BLaER1 treated with 17β-estradiol and CSF1 and Interleukin-3, amounts not matched to agents 10 nM and 100 nM (cell line): ENCODE results near the gene FZR1.

ENCODE experiments used
- H3K27ac ChIP-seq, 11 experiments: shearing (Covaris generic); formaldehyde crosslinking; 2 replicates each; pipeline ENCODE4 v1.8.1; 2022
- H3K27me3 ChIP-seq, 11 experiments: shearing (Covaris generic); formaldehyde crosslinking; 2 replicates each; pipeline ENCODE4 v1.8.1; 2022
- H3K36me3 ChIP-seq, 11 experiments: shearing (Covaris generic); formaldehyde crosslinking; 2 replicates each; pipeline ENCODE4 v1.8.1; 2022
- H3K4me1 ChIP-seq, 10 experiments: shearing (Covaris generic); formaldehyde crosslinking; 2 replicates each; pipeline ENCODE4 v1.8.1; 2022
- H3K4me2 ChIP-seq, 11 experiments: shearing (Covaris generic); formaldehyde crosslinking; 2 replicates each; pipeline ENCODE4 v1.8.1; 2022
- H3K4me3 ChIP-seq, 10 experiments: shearing (Covaris generic); formaldehyde crosslinking; 2 replicates each; pipeline ENCODE4 v1.8.1; 2022
- H3K9ac ChIP-seq, 11 experiments: shearing (Covaris generic); formaldehyde crosslinking; 2 replicates each; pipeline ENCODE4 v1.8.1; 2022
- H3K9me3 ChIP-seq, 11 experiments: shearing (Covaris generic); formaldehyde crosslinking; replicated peaks in 1 of 11; 2 replicates each; pipeline ENCODE4 v1.8.1; 2022
- H4K20me1 ChIP-seq, 11 experiments: shearing (Covaris generic); formaldehyde crosslinking; 2 replicates each; pipeline ENCODE4 v1.8.1; 2022
- Cebpa-rat ChIP-seq, 11 experiments: shearing (Covaris generic); IDR thresholded peaks; 2 replicates each; pipeline ENCODE4 v1.8.1; 2022

FZR1 gene

DNA sequence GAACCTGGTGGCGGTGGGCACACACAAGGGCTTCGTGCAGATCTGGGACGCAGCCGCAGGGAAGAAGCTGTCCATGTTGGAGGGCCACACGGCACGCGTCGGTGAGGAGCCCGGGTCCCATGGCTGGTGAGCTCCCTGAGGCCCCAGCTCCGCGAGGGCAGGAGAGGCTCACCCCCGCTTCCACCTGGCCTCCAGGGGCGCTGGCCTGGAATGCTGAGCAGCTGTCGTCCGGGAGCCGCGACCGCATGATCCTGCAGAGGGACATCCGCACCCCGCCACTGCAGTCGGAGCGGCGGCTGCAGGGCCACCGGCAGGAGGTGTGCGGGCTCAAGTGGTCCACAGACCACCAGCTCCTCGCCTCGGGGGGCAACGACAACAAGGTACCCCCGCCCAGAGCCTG is 25.6 kb downstream of the FZR1 start:
- no peak overlapping the region for H3K4me3 ChIP-seq
- H3K4me2 ChIP-seq, result no peak overlapping the region
- H4K20me1 ChIP-seq, result peaks cover 50 to 92% (median 70%) of the 10 kb centered on the region in 11 experiments; a peak in 21 of 22 replicates
- no peak overlapping the region for H3K27ac ChIP-seq
- no peaks in the 10 kb centered on the region for H3K27me3 ChIP-seq
- no peak overlapping the region for H3K9ac ChIP-seq
- peaks cover 8 to 39% (median 36%) of the 10 kb centered on the region in 10 experiments; a peak in 19 of 20 replicates for H3K4me1 ChIP-seq
- peaks cover 62 to 80% (median 70%) of the 10 kb centered on the region in 11 experiments for H3K36me3 ChIP-seq
- TF ChIP-seq Cebpa-rat (IDR thresholded peaks at IDR 0.05), result no peak
- H3K9me3 ChIP-seq, result no peaks in the 10 kb centered on the region

DNA sequence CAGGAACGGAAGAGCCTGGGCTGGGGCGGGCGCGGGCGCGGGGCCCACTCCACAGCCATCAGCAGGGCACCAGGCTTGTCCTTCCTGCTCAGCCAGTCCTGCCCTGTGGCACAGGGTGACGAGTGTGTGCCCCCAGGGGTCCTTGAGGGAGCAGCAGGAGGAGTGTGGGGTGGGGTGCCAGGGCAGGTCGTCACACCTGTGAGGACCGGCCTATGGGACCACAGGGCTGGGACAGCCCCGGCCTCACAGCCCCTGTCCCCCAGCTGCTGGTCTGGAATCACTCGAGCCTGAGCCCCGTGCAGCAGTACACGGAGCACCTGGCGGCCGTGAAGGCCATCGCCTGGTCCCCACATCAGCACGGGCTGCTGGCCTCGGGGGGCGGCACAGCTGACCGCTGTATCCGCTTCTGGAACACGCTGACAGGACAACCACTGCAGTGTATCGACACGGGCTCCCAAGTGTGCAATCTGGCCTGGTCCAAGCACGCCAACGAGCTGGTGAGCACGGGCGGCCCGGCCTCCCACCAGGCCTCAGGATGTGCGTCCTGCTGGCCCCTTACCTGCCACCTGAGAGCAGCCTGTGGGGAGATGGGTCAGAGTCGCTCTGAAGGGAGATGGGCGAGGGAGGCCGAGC is 26.2 kb downstream of the FZR1 start:
- Histone ChIP-seq H3K4me3 (no peak overlapping the region), H3K27me3 (no peaks in the 10 kb centered on the region), H3K27ac (no peak overlapping the region), H3K4me2 (no peak overlapping the region), H3K9ac (no peak overlapping the region), H3K36me3 (peaks cover 56 to 74% (median 64%) of the 10 kb centered on the region in 11 experiments), H3K4me1 (peaks cover 12 to 45% (median 42%) of the 10 kb centered on the region in 10 experiments; a peak in 19 of 20 replicates), H3K9me3 (no peaks in the 10 kb centered on the region), H4K20me1 (peaks cover 52 to 92% (median 71%) of the 10 kb centered on the region in 11 experiments; a peak in 21 of 22 replicates)
- TF ChIP-seq Cebpa-rat (IDR thresholded peaks at IDR 0.05), result no peak

DNA sequence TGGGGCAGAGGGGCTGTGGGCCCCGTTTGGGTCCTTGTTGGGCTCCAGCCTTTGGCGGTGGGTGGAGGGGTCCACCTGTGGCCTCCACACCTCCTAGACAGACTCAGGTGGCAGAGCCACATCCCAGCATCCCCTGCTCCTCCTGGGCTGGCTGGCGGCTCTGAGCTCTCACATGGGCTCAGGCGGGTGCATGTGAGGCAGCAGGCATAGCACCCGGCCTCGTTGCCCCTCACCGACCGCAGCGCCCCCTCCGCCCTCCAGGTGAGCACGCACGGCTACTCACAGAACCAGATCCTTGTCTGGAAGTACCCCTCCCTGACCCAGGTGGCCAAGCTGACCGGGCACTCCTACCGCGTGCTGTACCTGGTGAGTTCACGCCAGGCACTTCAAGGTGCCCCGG is 26.9 kb downstream of the FZR1 start:
- H3K9me3 ChIP-seq, result no peaks in the 10 kb centered on the region
- H3K36me3 ChIP-seq, result peaks cover 53 to 71% (median 60%) of the 10 kb centered on the region in 11 experiments
- H3K27me3 ChIP-seq, result no peaks in the 10 kb centered on the region
- no peak overlapping the region for H3K27ac ChIP-seq
- no peak overlapping the region for H3K4me3 ChIP-seq
- peaks cover 56 to 93% (median 75%) of the 10 kb centered on the region in 11 experiments; a peak in 21 of 22 replicates for H4K20me1 ChIP-seq
- H3K9ac ChIP-seq, result 0 out of 22 replicates have a peak overlapping the region, but pooled peaks of 1 of the 11 experiments have one; percentile 2
- no peak for TF ChIP-seq Cebpa-rat (IDR thresholded peaks at IDR 0.05)
- peak overlapping the region in 5 of 11 experiments; percentile 62 to 88 (median 86); a peak in 4 of 22 replicates for H3K4me2 ChIP-seq
- peaks cover 14 to 53% (median 49%) of the 10 kb centered on the region in 10 experiments; a peak in 19 of 20 replicates for H3K4me1 ChIP-seq

DNA sequence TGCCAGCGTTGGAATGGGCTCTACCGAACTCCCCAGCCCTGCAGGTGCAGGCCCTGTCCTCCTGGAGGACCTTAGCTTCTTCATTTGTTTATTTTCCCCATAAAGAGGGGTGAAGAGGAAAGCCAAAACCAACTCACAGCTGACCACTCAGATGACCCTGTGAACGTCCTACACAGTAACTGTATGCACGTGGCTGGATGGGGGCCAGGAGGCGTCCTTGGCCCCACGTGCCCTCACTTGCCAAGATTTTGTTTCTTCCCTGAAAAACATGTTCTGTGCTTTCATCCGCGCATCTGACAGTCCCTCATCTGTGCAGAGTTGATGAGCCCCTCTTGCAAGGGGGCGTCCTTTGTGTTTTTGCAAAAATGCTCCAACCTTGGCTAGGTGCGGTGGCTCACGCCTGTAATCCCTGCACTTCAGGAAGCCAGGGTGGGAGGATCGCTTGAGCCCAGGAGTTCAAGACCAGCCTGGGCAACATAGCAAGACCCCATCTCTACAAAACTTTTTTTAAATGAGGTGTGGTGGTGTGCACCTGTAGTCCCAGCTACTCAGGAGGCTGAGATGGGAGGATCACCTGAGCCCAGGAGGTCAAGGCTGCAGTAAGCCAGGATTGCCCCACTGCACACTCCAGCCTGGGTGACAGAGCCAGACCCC is 27.6 kb downstream of the FZR1 start:
- Histone ChIP-seq H3K9ac (peak overlapping the region in 3 of 11 experiments; percentile 4 to 44 (median 20); a peak in 1 of 22 replicates), H3K4me2 (peak overlapping the region in 9 of 11 experiments; percentile 15 to 88 (median 80); a peak in 16 of 22 replicates), H3K9me3 (no peaks in the 10 kb centered on the region), H3K4me3 (no peak overlapping the region), H3K27me3 (no peaks in the 10 kb centered on the region), H3K27ac (no peak overlapping the region), H4K20me1 (peaks cover 63 to 93% (median 81%) of the 10 kb centered on the region in 11 experiments; a peak in 21 of 22 replicates), H3K4me1 (peaks cover 14 to 54% (median 51%) of the 10 kb centered on the region in 10 experiments; a peak in 19 of 20 replicates), H3K36me3 (peaks cover 51 to 73% (median 60%) of the 10 kb centered on the region in 11 experiments)
- no peak for TF ChIP-seq Cebpa-rat (IDR thresholded peaks at IDR 0.05)

DNA sequence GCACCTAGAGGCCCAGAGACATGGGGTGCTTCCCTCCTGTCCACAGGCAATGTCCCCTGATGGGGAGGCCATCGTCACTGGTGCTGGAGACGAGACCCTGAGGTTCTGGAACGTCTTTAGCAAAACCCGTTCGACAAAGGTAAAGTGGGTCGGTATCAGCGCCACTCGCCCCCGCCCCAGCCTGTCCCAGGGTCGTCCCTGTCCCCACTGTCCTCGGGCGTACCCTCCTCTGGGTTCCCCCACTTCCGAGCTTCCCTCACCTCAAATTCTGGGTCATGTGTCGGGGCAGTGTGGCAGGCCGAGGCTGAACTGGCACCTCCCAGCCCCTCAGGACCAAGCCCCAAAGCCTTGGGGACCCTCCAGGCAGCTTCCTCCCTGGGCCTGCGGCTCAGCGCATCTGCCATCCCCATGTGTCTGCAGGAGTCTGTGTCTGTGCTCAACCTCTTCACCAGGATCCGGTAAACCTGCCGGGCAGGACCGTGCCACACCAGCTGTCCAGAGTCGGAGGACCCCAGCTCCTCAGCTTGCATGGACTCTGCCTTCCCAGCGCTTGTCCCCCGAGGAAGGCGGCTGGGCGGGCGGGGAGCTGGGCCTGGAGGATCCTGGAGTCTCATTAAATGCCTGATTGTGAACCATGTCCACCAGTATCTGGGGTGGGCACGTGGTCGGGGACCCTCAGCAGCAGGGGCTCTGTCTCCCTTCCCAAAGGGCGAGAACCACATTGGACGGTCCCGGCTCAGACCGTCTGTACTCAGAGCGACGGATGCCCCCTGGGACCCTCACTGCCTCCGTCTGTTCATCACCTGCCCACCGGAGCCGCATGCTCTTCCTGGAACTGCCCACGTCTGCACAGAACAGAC is 28.5 kb downstream of the FZR1 start:
- Histone ChIP-seq H3K36me3 (peaks cover 56 to 81% (median 66%) of the 10 kb centered on the region in 11 experiments), H3K27me3 (no peaks in the 10 kb centered on the region), H4K20me1 (peaks cover 65 to 94% (median 88%) of the 10 kb centered on the region in 11 experiments; a peak in 21 of 22 replicates), H3K4me2 (peak overlapping the region in 9 of 11 experiments; percentile 15 to 88 (median 80); a peak in 16 of 22 replicates), H3K9ac (peak overlapping the region in 6 of 11 experiments; percentile 4 to 50 (median 46); a peak in 11 of 22 replicates), H3K4me1 (peaks cover 14 to 54% (median 51%) of the 10 kb centered on the region in 10 experiments; a peak in 19 of 20 replicates), H3K9me3 (peaks cover 0 to 3% (median 0%) of the 10 kb centered on the region in 11 experiments; a peak in 4 of 22 replicates), H3K27ac (peak overlapping the region in 3 of 11 experiments; percentile 13 to 28 (median 27); a peak in 3 of 22 replicates), H3K4me3 (no peak overlapping the region)
- no peak for TF ChIP-seq Cebpa-rat (IDR thresholded peaks at IDR 0.05)

GRCh38 chr19:3535235-3535535 is 29.1 kb downstream of the FZR1 start:
- Histone ChIP-seq H3K9ac (peak overlapping the region in 4 of 11 experiments; percentile 44 to 50 (median 49); a peak in 7 of 22 replicates), H3K27me3 (no peaks in the 10 kb centered on the region), H3K27ac (0 out of 22 replicates have a peak overlapping the region, but pooled peaks of 1 of the 11 experiments have one; percentile 28), H3K4me1 (peaks cover 14 to 54% (median 51%) of the 10 kb centered on the region in 10 experiments; a peak in 19 of 20 replicates), H3K4me3 (no peak overlapping the region), H3K36me3 (peaks cover 56 to 86% (median 70%) of the 10 kb centered on the region in 11 experiments), H4K20me1 (peaks cover 65 to 98% (median 88%) of the 10 kb centered on the region in 11 experiments; a peak in 21 of 22 replicates), H3K4me2 (peak overlapping the region in 8 of 11 experiments; percentile 62 to 88 (median 81); a peak in 16 of 22 replicates), H3K9me3 (peaks cover 0 to 6% (median 0%) of the 10 kb centered on the region in 11 experiments; a peak in 4 of 22 replicates)
- TF ChIP-seq Cebpa-rat (IDR thresholded peaks at IDR 0.05), result no peak

DNA sequence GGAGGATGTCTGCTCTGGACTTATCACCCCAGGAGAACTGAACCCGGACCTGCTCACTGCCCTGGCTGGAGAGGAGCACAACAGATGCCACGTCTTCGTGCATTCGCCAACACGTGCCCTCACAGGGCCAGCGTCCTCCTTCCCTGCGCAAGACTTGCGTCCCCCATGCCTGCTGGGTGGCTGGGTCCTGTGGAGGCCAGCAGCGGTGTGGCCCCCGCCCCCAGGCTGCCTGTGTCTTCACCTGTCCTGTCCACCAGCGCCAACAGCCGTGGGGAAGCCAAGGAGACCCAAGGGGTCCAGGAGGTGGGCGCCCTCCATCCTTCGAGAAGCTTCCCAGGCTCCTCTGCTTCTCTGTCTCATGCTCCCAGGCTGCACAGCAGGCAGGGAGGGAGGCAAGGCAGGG is 29.5 kb downstream of the FZR1 start:
- no peak for TF ChIP-seq Cebpa-rat (IDR thresholded peaks at IDR 0.05)
- Histone ChIP-seq H3K27me3 (no peaks in the 10 kb centered on the region), H3K36me3 (peaks cover 52 to 83% (median 69%) of the 10 kb centered on the region in 11 experiments), H3K27ac (no peak overlapping the region), H3K4me3 (no peak overlapping the region), H3K9ac (peak overlapping the region in 1 of 11 experiments; percentile 32; a peak in 1 of 22 replicates), H3K4me1 (peaks cover 14 to 54% (median 51%) of the 10 kb centered on the region in 10 experiments; a peak in 19 of 20 replicates), H3K9me3 (peaks cover 0 to 6% (median 0%) of the 10 kb centered on the region in 11 experiments; a peak in 4 of 22 replicates), H3K4me2 (peak overlapping the region in 10 of 11 experiments; percentile 15 to 88 (median 80); a peak in 18 of 22 replicates), H4K20me1 (peaks cover 65 to 95% (median 84%) of the 10 kb centered on the region in 11 experiments; a peak in 21 of 22 replicates)

GRCh38 chr19:3535981-3536380 is 29.9 kb downstream of the FZR1 start:
- Histone ChIP-seq H3K4me3 (no peak overlapping the region), H3K36me3 (peaks cover 48 to 79% (median 65%) of the 10 kb centered on the region in 11 experiments), H3K9ac (peak overlapping the region in 5 of 11 experiments; percentile 12 to 59 (median 24); a peak in 5 of 22 replicates), H3K4me2 (peak overlapping the region; percentile 27 to 88 (median 79)), H3K4me1 (peaks cover 14 to 54% (median 51%) of the 10 kb centered on the region in 10 experiments; a peak in 19 of 20 replicates), H3K9me3 (peaks cover 0 to 6% (median 0%) of the 10 kb centered on the region in 11 experiments; a peak in 4 of 22 replicates), H3K27ac (no peak overlapping the region), H4K20me1 (peaks cover 65 to 91% (median 80%) of the 10 kb centered on the region in 11 experiments; a peak in 21 of 22 replicates), H3K27me3 (no peaks in the 10 kb centered on the region)
- no peak for TF ChIP-seq Cebpa-rat (IDR thresholded peaks at IDR 0.05)
